Psoas muscle (tissue), 8 donors: ENCODE results near the gene SLC24A3. TPM values are rescaled to one million over a fixed set of nuclear protein-coding genes. Genes with fewer than 3 reads are reported as not detected.
A peak's percentile ranks its signal among the peaks of the same experiment; 100 is the strongest.

Experiments
- ATAC-seq, 4 donors: fragments of 200-7000 bp; cut with Tn5 transposase; one replicate each; pipeline ENCODE4 v1.9.1; 2020; ENCODE audit warnings: moderate library complexity in 3 of 4, mild to moderate bottlenecking in 2 of 4
- DNase-seq, 2 donors: peaks; one replicate each; pipeline ENCODE4 v3.0.0-alpha.2; 2020
- H3K27ac ChIP-seq: fragments of 200-600 bp; one replicate; pipeline ENCODE4 v1.8.0; 2022
- H3K27me3 ChIP-seq, 3 donors: fragments of 200-600 bp in 1 of 3; one replicate each; pipeline versions ENCODE4 v1.6.1 to v1.8.0; 2013 to 2022; ENCODE audit warnings: low read length in 2 of 3, mild to moderate bottlenecking in 2 of 3, moderate library complexity in 1 of 3; ENCODE audit not compliant: insufficient read depth in 3 of 3
- H3K36me3 ChIP-seq, 2 donors: fragments of 200-600 bp in 1 of 2; one replicate each; pipeline versions ENCODE4 v1.6.1 to v1.8.0; 2013 to 2022; ENCODE audit warnings: low read depth in 1 of 2, mild to moderate bottlenecking in 1 of 2, moderate library complexity in 1 of 2; ENCODE audit not compliant: insufficient read depth in 1 of 2
- H3K4me1 ChIP-seq: fragments of 200-600 bp; one replicate; pipeline ENCODE4 v1.8.0; 2022
- H3K4me3 ChIP-seq: fragments of 200-600 bp; one replicate; pipeline ENCODE4 v1.8.0; 2022; ENCODE audit warnings: mild to moderate bottlenecking
- H3K9me3 ChIP-seq: fragments of 200-600 bp; one replicate; pipeline ENCODE4 v1.8.0; 2022
- CTCF ChIP-seq: fragments of 200-600 bp; IDR thresholded peaks from one replicate; pipeline ENCODE4 v1.8.0; 2022; ENCODE audit warnings: antibody characterized with exemption
- WGBS, 3 donors: extraction: QIAGEN DNeasy Blood & Tissue Kit; methylation state at CpG; one replicate each; pipeline versions ENCODE4 v1.1.6 to v1.1.7; 2013; 5-methylcytosine and 5-hydroxymethylcytosine counted together
- intact Hi-C, 2 donors: fragments of 100-400 bp; cut with DNase I; formaldehyde crosslinking; loops; one replicate each; pipeline versions ENCODE4 v1.11.0 to v1.14.2; 2022
- polyA plus RNA-seq, 3 donors: library from polyadenylated mRNA; stranded (reverse); fragments of 200-250 nt; gene quantifications; one replicate each; pipeline ENCODE4 v1.2.3, GENCODE V29; 2013
- total RNA-seq, 4 donors: library from RNA; stranded (reverse); fragmentation: NEBNext Ultra II Directional in 2 of 4; extraction: Animal tissue kit (Norgen Biotek cat#: 25700) in 2 of 4; gene quantifications; one replicate each; pipeline versions ENCODE4 v1.2.1 to v1.2.4, GENCODE V29; 2021 to 2023
- donor health status: healthy with polysubstance abuse.
- donor health status: DM: no; HTN: no; CAD: no; lungs with moderate emphysema.
- donor health status: Bipolar disorder and iron deficiency.
- donor health status: healthy.
- donor health status: DM: yes; HTN: yes; CAD: no.
- donor health status: DM: no; HTN: no; CAD: no.
- donor health status: DM: no; HTN: no; CAD: no.
- donor health status: DM: yes; HTN: yes; CAD: no.

Gene SLC24A3
- total and polyA plus RNA-seq, 7 donors, result 3.0 to 24.4 (median 8.2) TPM

DNA sequence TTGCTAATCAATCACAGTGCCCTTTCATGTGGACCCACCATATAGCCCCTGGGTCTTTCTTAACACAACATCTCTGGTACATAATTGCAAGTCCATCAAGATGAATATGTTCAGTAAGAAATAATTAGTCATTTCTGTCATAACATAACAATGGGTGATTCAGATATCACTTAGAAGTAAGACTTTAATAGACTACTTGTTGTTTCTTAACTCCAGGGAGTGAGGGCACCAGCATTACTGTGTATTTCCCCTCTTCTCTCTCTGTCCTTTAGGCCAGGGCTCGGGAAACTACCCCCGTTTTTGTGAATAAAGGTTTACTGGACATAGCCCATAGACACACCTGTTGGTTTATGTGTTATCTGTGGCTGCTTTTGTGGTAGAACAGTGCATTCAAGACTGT is 123.5 kb downstream of the SLC24A3 start:
- H3K4me1 ChIP-seq, result peaks cover 26% of the 10 kb centered on the region
- no peaks in the 10 kb centered on the region for H3K36me3 ChIP-seq
- no peak overlapping the region for H3K27ac ChIP-seq
- no peaks in the 10 kb centered on the region for H3K9me3 ChIP-seq
- no peak overlapping the region for H3K4me3 ChIP-seq
- DNase-seq, result no peak
- intact Hi-C loops, result loop anchor here in 1 of 2 donors (5.0 kb wide), 1 partner anchor 124 kb away; the partner anchor contains the start of gene SLC24A3
- H3K27me3 ChIP-seq, result no peaks in the 10 kb centered on the region
- WGBS, 3 donors, result 83 to 92% (median 84%) methylated on average over 2 of the region's 2 CpGs
- no peak for TF ChIP-seq CTCF
- ATAC-seq, result no peak

DNA sequence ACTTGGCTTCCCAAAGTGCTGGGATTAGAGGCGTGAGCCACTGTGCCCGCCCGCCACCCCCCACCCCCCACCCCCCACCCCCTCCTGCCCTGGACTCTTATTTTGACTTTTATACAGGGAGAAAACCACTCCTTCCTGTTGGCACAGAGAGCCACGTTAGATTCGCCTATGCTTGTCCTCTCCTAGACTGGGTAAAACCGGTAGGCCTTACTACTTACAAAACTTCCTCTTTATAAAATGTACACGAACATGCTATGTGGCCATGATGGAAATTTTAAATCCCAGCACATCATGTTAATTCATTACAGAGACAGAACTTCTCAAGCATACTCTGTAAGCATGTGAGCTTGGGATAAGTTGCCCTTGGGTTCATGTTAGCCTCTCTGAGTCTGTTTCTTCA is 124.2 kb downstream of the SLC24A3 start:
- Histone ChIP-seq H3K9me3 (no peaks in the 10 kb centered on the region), H3K4me1 (peaks cover 33% of the 10 kb centered on the region), H3K27ac (peak overlapping the region; percentile 1), H3K27me3 (no peaks in the 10 kb centered on the region), H3K36me3 (no peaks in the 10 kb centered on the region), H3K4me3 (no peak overlapping the region)
- no peak for TF ChIP-seq CTCF
- ATAC-seq (no peak), DNase-seq (no peak)
- intact Hi-C loops, result loop anchor here in 1 of 2 donors (5.0 kb wide), 1 partner anchor 124 kb away; the partner anchor contains the start of gene SLC24A3
- 66 to 81% (median 67%) methylated on average over 7 of the region's 7 CpGs for WGBS, 3 donors

DNA sequence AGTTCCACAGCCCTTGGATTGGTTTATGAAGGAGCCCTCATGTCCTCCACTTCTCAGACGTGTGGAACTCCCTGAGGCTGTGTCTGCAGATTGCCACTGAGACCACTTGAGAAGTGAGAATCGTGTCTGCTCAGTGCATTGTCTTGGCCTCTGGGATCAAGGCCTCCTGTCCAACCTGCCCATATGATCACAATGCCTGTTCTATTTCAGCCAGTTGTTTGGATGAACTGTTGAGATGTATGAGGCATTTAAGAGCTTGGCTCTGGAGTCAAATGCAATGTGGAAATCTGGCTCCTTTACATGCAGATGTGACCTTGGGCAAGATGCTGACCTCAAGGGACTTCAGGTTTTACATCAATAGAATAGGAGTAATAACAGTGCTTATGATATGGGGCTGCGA is 125.9 kb downstream of the SLC24A3 start:
- Histone ChIP-seq H3K9me3 (no peaks in the 10 kb centered on the region), H3K36me3 (no peaks in the 10 kb centered on the region), H3K27ac (no peak overlapping the region), H3K4me3 (no peak overlapping the region), H3K4me1 (peaks cover 39% of the 10 kb centered on the region), H3K27me3 (no peaks in the 10 kb centered on the region)
- intact Hi-C loops, result loop anchor here in 1 of 2 donors (5.0 kb wide), 1 partner anchor 126 kb away; the partner anchor contains the start of gene SLC24A3
- ATAC-seq (no peak), DNase-seq (no peak)
- TF ChIP-seq CTCF, result no peak
- 62 to 66% (median 65%) methylated on average over 3 of the region's 3 CpGs for WGBS, 3 donors

DNA sequence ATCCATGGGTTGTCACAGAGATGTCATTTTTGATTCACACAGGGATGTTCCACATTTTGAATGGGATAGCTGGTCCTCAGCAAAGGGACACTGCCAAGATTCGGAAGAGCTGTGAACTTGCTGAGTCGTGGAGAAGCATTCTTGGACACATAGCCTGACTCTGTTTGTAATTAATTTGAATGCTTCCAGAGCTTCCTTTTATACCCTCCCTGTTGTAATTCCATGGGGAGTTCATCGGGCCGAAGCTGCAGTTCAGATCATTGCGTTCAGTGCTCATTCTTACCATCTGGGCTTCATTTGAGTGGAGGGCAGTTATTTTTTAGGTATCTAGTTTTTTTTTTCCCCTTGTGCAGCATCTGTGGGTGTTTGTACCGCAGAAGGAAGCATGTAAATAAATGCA is 126.5 kb downstream of the SLC24A3 start:
- Histone ChIP-seq H3K9me3 (no peaks in the 10 kb centered on the region), H3K4me3 (no peak overlapping the region), H3K27me3 (no peaks in the 10 kb centered on the region), H3K27ac (no peak overlapping the region), H3K36me3 (no peaks in the 10 kb centered on the region), H3K4me1 (peaks cover 39% of the 10 kb centered on the region)
- no peak for TF ChIP-seq CTCF
- ATAC-seq (no peak), DNase-seq (no peak)
- intact Hi-C loops, result loop anchor here in 1 of 2 donors (5.0 kb wide), 1 partner anchor 127 kb away; the partner anchor contains the start of gene SLC24A3
- WGBS, 3 donors, result 32 to 38% (median 36%) methylated on average over 6 of the region's 6 CpGs
